Astrocyte (in vitro differentiated cells and primary cell): ENCODE measurements around the gene CISD1.

Source experiments
- EZH2 ChIP-seq: IDR thresholded peaks from 2 replicates; pipeline ENCODE4 v1.6.1; 2012; ENCODE audit warnings: mild to moderate bottlenecking, low read length, inconsistent platforms; ENCODE audit not compliant: insufficient read depth
- TF ChIP-seq, protein P1 (sequence below): IDR thresholded peaks from 2 replicates; pipeline ENCODE4 v1.5.1; 2011; ENCODE audit warnings: low read depth, mild to moderate bottlenecking, inconsistent platforms, low read length, moderate library complexity; ENCODE audit not compliant: insufficient read depth

DNA sequence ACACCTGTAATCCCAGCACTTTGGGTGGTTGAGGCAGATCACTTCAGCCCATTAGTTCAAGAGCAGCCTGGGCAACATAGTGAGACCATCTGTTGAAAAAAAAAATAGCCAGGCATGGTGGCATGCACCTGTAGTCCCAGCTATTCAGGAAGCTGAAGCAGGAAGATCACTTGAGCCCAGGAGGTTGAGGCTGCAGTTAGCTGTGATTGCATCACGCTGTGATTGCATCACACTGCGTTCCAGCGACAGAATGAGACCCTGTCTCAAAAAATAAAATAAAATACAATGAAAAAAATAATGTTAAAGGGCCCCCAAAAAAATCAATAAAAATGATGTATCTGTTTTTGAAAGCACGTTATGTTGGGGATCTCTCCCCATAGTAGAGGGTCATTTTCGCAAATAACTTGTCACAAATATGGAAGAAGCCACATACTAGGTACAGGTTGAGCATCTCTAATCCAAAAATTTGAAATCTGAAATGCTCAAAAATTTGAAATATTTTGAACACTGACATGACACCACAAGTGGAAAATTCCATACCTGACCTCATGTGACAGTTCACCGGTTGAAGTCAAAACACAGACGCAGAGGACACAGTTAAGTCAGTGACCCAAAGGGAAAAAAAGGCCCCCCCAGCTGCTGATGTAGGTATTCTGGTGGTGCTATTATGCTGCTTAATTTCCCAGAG lies 9.5 kb downstream of the CISD1 start:
- TF ChIP-seq, protein P1, sequence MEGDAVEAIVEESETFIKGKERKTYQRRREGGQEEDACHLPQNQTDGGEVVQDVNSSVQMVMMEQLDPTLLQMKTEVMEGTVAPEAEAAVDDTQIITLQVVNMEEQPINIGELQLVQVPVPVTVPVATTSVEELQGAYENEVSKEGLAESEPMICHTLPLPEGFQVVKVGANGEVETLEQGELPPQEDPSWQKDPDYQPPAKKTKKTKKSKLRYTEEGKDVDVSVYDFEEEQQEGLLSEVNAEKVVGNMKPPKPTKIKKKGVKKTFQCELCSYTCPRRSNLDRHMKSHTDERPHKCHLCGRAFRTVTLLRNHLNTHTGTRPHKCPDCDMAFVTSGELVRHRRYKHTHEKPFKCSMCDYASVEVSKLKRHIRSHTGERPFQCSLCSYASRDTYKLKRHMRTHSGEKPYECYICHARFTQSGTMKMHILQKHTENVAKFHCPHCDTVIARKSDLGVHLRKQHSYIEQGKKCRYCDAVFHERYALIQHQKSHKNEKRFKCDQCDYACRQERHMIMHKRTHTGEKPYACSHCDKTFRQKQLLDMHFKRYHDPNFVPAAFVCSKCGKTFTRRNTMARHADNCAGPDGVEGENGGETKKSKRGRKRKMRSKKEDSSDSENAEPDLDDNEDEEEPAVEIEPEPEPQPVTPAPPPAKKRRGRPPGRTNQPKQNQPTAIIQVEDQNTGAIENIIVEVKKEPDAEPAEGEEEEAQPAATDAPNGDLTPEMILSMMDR: no peak
- no peak for TF ChIP-seq EZH2
